Anterior cingulate cortex (tissue), 58 donors: ENCODE data around the gene FEZF1.

Source experiments
- DNase-seq, 58 donors: peaks; one replicate each; lab custom pipeline; 2025; lab: John Stamatoyannopoulos, UW

FEZF1 gene

DNA sequence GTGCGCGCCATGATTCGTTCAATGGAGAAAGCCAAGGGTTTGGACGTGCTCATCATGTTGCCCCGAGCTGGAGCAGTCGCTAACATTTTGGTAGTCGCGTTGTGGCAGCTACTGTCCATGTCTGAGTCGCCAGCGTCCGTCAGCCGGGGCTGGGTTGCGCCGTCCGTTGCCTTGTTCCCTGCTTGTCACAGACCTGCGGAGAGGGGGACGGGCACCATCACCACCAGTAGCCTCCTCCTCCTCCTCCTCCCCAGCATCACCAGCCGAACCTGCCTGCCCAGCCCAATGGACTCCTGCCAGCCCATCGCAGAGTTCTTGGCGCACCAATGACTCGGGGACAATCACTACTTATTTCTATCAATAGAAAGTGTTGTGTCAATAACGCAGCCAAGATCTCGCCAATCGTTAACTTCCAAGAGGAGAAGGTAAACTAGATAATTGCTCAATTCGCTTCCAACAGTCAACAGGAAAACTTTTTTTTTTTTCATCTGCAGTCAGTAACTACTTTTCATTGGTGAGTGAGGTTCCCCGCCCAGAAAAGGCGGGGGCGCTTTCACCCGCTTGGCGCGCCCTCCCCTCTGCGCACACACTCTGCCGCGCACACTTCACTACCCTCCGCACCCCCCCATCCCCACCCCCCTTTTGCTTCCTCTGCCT is at the start of gene FEZF1:
FEZF1 (minus strand) TSS at position 432 of the 657 bp plus-strand sequence; CDS start at position 119, 313 bp downstream.
- DNase-seq = no peak

DNA sequence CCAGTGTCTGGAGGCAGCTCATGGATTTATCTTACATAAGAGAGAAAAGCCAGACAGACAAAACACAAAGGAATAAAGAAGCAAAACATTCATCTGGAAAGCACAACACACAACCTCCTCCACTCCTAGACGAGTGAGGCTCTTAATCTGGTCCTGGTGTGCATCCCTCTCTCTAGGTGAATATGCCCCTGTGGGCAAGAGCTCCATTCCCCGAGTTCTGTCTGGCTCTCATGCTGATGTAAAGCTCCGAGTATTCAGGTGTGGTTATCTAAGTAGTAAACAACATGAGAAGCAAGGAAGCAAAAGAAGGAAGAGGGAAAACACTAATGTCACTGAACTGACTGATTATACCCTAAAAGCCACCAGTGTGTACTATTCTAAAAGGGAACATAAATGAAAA is 47.9 kb upstream of the FEZF1 start:
- no peak for DNase-seq

DNA sequence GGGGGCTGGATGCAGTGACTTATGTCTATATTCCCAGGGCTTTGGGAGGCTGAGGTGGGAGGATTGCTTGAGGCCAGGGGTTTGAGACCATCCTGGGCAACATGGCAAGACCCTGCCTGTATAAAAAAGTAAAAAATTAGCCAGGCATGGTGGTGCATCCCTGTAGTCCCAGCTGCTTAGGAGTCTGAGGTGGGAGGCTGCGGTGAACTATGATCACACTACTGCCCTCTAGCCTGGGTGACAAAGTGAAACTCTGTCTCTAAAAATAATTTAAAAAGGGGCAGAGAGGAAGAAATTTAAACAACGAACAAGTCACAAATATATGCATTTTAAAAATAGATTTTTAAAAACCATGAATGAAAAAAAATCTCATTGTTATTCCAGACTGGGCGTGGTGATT is 46.2 kb upstream of the FEZF1 start:
- no peak for DNase-seq

DNA sequence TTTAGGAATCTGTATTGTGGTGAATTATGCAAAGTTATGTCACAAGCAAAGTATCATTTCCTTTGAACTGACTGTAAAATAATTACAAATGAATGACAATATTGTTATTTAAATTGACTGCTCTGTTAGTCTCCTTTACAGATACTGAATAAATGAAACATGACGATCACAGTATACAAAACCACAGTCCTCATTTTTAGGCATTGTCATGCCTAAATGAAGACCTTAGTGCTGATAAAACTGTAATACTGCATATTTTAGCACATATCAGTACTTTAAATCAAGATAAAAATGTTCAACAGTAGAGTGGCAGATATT is 39.7 kb upstream of the FEZF1 start:
- DNase-seq = no peak

- DNase-seq = no peak
Measured at GRCh38 chr7:122343601-122344302, 39.2 kb upstream of the FEZF1 start.

GRCh38 chr7:122340427-122340826 is 35.9 kb upstream of the FEZF1 start:
- no peak for DNase-seq

GRCh38 chr7:122339145-122339904 is 34.8 kb upstream of the FEZF1 start:
- no peak for DNase-seq

DNA sequence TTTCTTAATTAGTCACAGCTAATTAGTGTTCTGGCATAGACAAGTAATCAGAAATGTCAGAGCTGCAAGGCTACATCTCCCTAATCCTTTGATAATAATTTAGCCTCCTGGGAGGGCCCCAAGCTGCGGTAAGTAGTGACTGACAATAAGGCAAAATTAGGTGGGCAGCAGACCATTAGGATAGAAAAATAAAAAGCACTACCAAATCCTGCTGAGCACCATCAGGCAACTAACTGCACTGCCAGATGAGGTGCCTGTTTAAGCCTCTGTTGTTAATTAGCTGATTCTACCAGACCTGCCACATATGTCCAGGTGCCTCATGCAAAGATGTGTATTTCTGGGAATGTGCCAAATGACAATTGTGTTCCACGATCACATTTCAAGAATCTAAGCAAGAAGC is 32.5 kb upstream of the FEZF1 start:
- no peak for DNase-seq

- DNase-seq = no peak
Measured at GRCh38 chr7:122329145-122329802, 24.7 kb upstream of the FEZF1 start.

DNA sequence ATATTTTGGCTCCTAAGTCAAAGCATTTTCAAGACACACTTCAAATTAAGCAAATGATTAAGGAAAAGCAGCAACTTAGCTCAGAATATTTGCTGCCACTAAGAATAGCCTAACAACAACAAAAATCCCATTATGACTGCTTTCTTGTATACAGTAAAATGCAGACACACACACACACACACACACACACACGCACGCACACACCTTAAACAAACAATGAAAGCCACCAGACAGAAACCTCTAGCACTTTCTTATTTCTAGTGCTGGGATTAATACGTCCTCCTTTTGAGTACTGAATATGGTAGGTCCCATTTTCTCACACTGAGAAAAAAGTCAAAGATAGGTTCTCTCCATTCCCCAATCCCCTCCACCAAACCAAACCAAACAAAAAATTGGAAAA is 23.4 kb upstream of the FEZF1 start:
- no peak for DNase-seq

DNA sequence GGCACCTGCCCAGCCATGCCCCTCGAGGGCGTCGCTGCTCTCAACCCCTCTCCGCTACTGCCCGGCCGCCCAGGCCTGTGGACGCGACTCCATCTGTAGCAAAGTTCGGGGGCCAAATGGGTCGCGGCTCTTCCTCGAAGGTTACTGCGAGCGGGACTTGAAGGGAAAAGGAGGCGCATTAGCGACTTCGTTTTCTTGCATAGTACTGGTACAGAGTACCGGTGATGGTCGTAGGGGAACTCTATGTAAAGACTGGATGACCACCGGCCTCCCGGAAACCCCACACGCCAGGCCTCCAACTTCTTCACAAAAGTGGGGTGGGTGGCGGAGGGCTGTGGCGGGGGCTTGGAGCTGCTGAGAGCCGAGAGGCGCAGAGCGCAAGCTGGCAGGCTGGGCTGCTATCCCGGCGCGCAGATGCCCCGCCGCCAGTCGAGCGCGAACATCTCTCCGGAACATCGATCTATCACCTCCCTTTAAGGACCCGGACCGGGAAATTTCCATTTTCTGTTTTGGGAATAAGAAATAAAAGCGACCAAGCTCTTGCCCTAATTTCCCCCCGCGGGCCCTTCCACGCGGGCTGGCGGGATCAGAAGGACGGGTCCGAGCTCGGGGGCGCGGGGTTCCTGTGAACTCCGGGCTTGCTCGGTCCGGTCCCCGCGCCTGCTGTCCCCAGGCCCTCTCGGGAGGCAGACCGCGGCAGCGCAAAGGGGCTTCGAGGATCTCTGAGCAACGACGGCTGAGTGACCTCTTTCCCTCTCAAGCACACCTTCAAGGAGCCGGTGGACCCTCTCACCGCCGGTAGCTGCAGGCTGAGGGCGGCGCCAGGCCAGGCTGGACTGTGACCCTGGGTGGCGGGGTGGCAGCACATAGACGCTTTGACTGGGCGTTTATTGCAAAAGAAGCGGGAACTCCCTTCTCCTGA is 12.2 kb upstream of the FEZF1 start:
- no peak for DNase-seq

DNA sequence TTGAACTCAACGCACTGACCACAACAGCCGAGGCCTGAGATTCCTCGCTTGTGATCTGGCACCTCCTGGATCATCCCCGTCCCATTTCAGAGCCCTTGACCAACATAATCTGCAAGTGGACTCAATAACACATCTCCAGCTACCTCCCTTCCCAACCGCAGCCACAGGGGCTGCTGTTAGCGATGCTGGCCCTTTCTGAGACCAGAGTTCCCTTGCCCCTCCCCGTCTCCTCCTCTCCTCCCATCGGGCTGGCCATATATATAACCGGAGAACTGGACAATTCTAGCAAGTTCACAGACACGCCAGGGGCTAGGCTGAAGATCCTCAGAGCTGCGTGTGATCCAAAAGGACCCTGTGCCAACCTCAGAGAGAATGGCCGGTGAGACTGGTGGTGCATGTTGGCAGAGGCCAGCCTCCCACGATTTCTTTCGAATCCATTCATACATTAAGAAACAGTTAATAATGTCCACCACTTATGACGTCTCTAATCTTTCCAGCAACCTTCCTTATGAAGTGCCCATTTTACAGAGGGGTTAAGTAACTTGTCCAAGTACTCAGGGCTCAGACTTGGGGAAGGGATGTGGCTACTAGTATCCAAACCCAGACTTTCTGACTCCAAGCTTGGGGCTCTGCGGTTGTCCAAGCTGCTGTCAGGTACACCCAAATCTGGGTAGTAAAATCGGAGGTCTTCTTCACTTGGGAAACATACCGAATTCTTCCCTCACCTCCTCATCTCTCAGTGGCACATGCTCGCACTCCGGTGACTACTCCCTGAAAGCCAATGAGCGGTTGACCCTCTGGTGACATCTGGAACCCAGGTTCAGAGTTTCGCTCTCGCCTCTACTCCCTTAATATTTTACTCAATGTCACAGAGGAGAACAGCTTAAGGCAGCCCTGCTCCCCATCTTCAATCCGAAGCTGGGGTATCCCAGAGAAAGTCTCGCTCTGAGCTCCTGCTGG is 11.2 kb upstream of the FEZF1 start:
- no peak for DNase-seq

DNA sequence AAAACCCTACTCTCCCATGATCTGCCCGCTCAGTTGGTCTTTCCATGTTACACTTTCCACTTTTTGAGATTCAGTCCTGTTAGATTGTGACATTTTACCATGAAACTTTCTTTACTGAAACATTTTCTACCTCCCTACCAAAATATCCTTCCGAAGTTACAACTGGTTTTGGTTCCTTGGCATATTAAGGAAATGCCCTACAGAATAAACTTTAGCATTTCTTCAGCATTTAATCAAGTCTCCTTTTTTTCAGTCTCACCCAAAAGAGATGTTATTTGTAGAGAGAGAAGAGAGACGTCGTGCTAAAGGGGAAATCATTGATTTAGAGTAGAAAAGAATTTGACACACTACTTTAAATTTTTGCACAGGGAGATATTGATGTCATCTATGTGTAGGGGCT is 9.7 kb upstream of the FEZF1 start:
- DNase-seq = no peak

DNA sequence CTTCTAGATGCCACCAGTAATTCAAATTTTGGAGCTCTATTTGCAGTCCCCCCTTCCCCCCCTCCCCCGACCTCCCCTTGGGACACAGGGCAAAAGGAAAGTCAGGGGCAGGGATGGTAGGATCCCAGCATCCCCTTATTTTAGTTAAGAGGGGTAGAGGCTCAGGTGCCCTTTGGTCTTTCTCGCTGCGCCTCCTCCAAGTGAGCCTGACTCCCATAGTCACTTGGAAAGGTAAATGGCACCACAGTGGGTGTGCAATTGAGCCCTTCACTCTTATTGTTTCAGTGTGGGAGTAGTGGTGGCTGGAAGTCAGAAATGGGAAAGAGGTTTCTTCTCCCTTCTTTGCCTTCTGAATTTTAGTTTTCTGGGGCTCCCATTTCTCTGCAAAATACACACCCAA is 8.2 kb upstream of the FEZF1 start:
- DNase-seq = no peak

DNA sequence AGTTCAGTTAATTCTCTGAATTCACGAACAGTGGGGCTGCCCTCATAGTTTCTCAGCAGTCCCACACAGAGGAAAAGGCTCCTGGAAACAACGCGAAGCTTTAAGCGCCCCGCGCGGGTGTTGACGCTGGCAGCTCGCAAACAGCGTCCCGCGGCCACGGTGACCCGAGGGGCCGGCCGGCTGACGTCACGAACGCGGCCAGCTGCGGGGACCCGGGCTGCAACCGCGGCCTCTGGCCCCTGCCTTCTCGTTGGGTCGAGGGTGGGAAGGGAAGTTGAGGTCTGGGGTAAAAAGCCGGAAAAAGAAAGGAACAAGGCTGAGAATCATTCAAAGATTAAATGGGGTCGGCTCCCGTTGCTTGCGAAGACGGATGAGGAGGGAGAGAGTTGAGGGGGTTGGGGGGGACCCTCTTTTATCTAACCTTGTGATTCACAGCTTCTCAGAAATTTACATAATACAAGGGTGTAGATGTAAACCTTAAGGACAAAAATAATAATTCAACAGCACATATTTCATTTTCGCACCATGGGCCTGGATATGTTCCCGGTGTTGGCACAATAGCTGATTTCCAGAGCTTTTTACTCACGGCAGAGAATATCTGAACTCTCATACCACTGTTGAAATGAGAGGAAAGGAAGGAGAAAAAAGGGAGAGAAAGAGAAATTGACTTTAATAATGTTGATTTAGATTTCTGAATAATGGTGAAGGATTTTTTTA is 7.3 kb upstream of the FEZF1 start:
- DNase-seq = no peak

GRCh38 chr7:122311050-122311700 is 6.6 kb upstream of the FEZF1 start:
- no peak for DNase-seq

DNA sequence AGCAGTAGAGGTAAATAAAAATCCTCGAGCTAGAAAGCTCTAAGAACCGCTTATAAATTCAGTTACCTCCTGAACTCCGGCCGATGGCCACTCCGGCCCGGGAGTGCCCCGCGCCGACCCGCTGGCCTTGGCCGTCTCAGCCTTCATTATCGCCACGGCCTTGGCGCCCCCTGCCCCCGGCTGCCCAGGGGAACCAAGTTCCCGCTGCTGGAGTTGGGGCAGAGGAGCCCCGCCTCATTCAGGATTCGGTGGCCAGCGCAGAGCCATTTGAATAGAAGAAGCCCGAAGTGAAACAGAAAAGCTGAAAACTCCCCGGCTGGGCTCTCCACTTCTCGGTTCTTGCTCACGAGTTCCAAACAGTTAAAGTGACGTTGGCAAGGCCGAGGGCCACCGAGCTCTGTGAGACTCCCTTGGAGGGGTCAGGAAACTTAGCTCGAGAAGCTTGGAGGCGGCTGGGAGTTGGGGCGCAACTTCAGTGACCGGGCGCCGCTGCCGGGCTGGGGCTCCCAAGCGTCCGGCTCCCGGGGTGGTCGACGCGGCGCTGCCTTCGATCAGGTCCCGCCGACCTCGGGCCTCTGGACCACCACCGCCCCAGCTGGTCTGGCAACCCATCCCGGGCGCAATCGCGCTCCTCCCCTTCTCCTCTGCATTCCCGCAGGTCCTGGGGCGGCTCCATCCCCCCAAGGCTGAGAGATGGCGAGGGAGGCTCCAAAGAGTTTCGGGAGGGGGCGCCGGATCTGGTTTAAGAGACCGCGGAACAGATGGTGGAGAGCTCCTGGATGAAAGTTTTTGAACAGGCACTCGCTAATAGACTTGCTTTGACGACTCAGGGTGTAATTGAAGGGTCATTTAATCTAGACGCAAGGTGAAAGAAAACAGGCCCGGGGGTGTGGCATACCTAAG is 5.8 kb upstream of the FEZF1 start:
- no peak for DNase-seq
